K562 (cell line): Measurements from ENCODE around the gene DNAJC6. TPM values are rescaled to one million over a fixed set of nuclear protein-coding genes. Genes with fewer than 3 reads are reported as not detected.

ENCODE experiments used
- ATAC-seq: fragments of 200-7000 bp; cut with Tn5 transposase; 3 replicates; pipeline ENCODE4 v1.9.1; 2020; ENCODE audit warnings: moderate library complexity
- BruUV-seq: library from RNA; stranded (reverse); fragments of 400-500 nt; replicated peaks from 2 replicates; lab custom pipeline; 2021; lab: Mats Ljungman, UMichigan
- CTCF ChIA-PET: fragments of 300-600 bp; formaldehyde crosslinking; extraction: SDS; loops from one replicate; lab custom pipeline; 2021; ENCODE audit warnings: low intra/inter-chr PET ratio; lab: Yijun Ruan, JAX
- POLR2A ChIA-PET: fragments of 300-600, 350-650 bp; sonication (Branson Sonifier 250); formaldehyde crosslinking; extraction: SDS; loops from one replicate; lab custom pipeline; 2021; ENCODE audit warnings: antibody characterized with exemption, inconsistent platforms; lab: Yijun Ruan, JAX
- DNase-seq, 4 experiments: peaks; one replicate each; pipeline versions ENCODE4 v3.0.0 to v3.0.0-alpha.2; 2011 to 2018; ENCODE audit warnings: low spot score in 3 of 4, mixed read lengths in 3 of 4; ENCODE audit errors: extremely low read depth in 1 of 4
- FAIRE-seq: peaks from 2 replicates; lab custom pipeline; 2011; peaks lifted over from hg19 to GRCh38; lab: Jason Lieb, UNC
- H2AFZ ChIP-seq: 2 replicates; pipeline ENCODE4 v1.6.0; 2011; ENCODE audit warnings: low read depth, low read length, control low read depth, inconsistent platforms
- H3K27ac ChIP-seq: fragments of 200-600 bp; 3 replicates; pipeline ENCODE4 v1.8.0; 2011; ENCODE audit warnings: low read depth, mild to moderate bottlenecking, control low read depth, inconsistent platforms, low read length, moderate library complexity, mixed read lengths; ENCODE audit errors: extremely low read depth
- H3K27me3 ChIP-seq, 2 experiments: fragments of 300-600 bp in 1 of 2; 2 replicates in 1 of 2; 3 replicates in 1 of 2; pipeline versions ENCODE4 v1.6.0 to v1.8.0; 2011; ENCODE audit warnings: inconsistent platforms in 2 of 2, low read length in 2 of 2, mild to moderate bottlenecking in 1 of 2, mixed read lengths in 1 of 2, moderate library complexity in 1 of 2; ENCODE audit not compliant: control insufficient read depth in 2 of 2, insufficient read depth in 2 of 2
- H3K36me3 ChIP-seq: fragments of 300-600 bp; 3 replicates; pipeline ENCODE4 v1.8.0; 2011; ENCODE audit warnings: mild to moderate bottlenecking, low read length, inconsistent platforms; ENCODE audit not compliant: control insufficient read depth, insufficient read depth
- H3K4me1 ChIP-seq, 2 experiments: fragments of 200-600 bp in 1 of 2; replicated peaks in 1 of 2; 2 replicates in 1 of 2; 3 replicates in 1 of 2; pipeline versions ENCODE4 v1.5.1 to v1.8.0; 2011; ENCODE audit warnings: inconsistent platforms in 2 of 2, low read length in 2 of 2, mild to moderate bottlenecking in 1 of 2, mixed read lengths in 1 of 2, moderate library complexity in 1 of 2; ENCODE audit not compliant: control insufficient read depth in 2 of 2, insufficient read depth in 2 of 2
- H3K4me2 ChIP-seq: 2 replicates; pipeline ENCODE4 v1.6.1; 2011; ENCODE audit warnings: low read length, control low read depth, inconsistent platforms, mixed read lengths; ENCODE audit not compliant: insufficient read depth
- H3K4me3 ChIP-seq: fragments of 200-600 bp; sonication (generic), shearing (Covaris generic); 2 replicates; pipeline ENCODE4 v1.5.1; 2016; ENCODE audit warnings: control low read depth, inconsistent platforms
- H3K79me2 ChIP-seq: fragments of 200-600 bp; 3 replicates; pipeline ENCODE4 v1.8.0; 2011; ENCODE audit warnings: low read length, inconsistent platforms; ENCODE audit not compliant: control insufficient read depth, insufficient read depth
- H3K9ac ChIP-seq, 2 experiments: 2 replicates each; pipeline versions ENCODE4 v1.6.0 to v1.6.1; 2011; ENCODE audit warnings: low read depth in 2 of 2, low read length in 2 of 2, control low read depth in 1 of 2, inconsistent platforms in 1 of 2, mild to moderate bottlenecking in 1 of 2, mixed read lengths in 1 of 2; ENCODE audit not compliant: insufficient read depth in 1 of 2
- H3K9me1 ChIP-seq: one replicate; pipeline ENCODE4 v1.6.0; 2011; ENCODE audit warnings: inconsistent platforms, mild to moderate bottlenecking, low read length, moderate library complexity; ENCODE audit not compliant: control insufficient read depth, insufficient read depth
- H3K9me3 ChIP-seq: replicated peaks from 2 replicates; pipeline ENCODE4 v1.5.1; 2011; ENCODE audit warnings: low read depth, low read length, inconsistent platforms; ENCODE audit not compliant: control insufficient read depth, insufficient read depth
- H4K20me1 ChIP-seq: replicated peaks from 2 replicates; pipeline ENCODE4 v1.6.1; 2011; ENCODE audit warnings: low read length, inconsistent platforms, mixed read lengths; ENCODE audit not compliant: control insufficient read depth, insufficient read depth
- ATF6 ChIP-seq: sonication (generic); formaldehyde crosslinking; IDR thresholded peaks from 2 replicates; pipeline ENCODE4 v1.4.0; 2020; ENCODE audit warnings: mild to moderate bottlenecking, missing genetic modification reagents
- C11orf30 ChIP-seq: fragments of 450-650 bp; IDR thresholded peaks from 2 replicates; pipeline ENCODE4 v1.6.1; 2016; ENCODE audit warnings: low read depth, mild to moderate bottlenecking
- MAFF ChIP-seq: IDR thresholded peaks from 2 replicates; pipeline ENCODE4 v1.6.1; 2012; ENCODE audit warnings: low read length, improper control_type of control experiment
- MAFG ChIP-seq: fragments of 450-650 bp; conservative IDR thresholded peaks from 2 replicates; pipeline ENCODE4 v1.6.1; 2016; ENCODE audit warnings: missing genetic modification characterization, missing compliant biosample characterization
- MAFK ChIP-seq: IDR thresholded peaks from 2 replicates; pipeline ENCODE4 v1.6.1; 2011; ENCODE audit warnings: low read length, improper control_type of control experiment
- NFE2 ChIP-seq: IDR thresholded peaks from 2 replicates; pipeline ENCODE4 v1.6.1; 2014; ENCODE audit warnings: antibody characterized with exemption, low read depth
- NFE2L1 ChIP-seq: fragments of 450-650 bp; IDR thresholded peaks from 2 replicates; pipeline ENCODE4 v1.6.1; 2016; ENCODE audit warnings: missing genetic modification characterization, low read depth, mild to moderate bottlenecking, missing compliant biosample characterization, moderate library complexity, borderline replicate concordance
- POLR3G ChIP-seq: IDR thresholded peaks from 2 replicates; pipeline ENCODE4 v1.6.1; 2011; ENCODE audit not compliant: insufficient read length, insufficient replicate concordance; ENCODE audit errors: extremely low read depth
- RBM22 ChIP-seq: fragments of 200-400 bp; formaldehyde crosslinking; IDR thresholded peaks from 2 replicates; pipeline ENCODE4 v1.6.1; 2018; ENCODE audit warnings: low read length, low read depth; ENCODE audit not compliant: poor library complexity, severe bottlenecking
- ZNF316 ChIP-seq: fragments of 450-650 bp; IDR thresholded peaks from 2 replicates; pipeline ENCODE4 v1.6.1; 2016
- ZNF384 ChIP-seq: IDR thresholded peaks from 2 replicates; pipeline ENCODE4 v1.6.1; 2012; ENCODE audit warnings: low read depth, low read length, improper control_type of control experiment
- WGBS: fragments of 100-300 bp; shearing (Covaris generic); methylation state at CpG from one replicate; pipeline ENCODE4 v1.1.6; 2016; ENCODE audit warnings: low coverage, mixed read lengths; ENCODE audit not compliant: insufficient coverage; ENCODE audit errors: missing lambda C conversion rate; 5-methylcytosine and 5-hydroxymethylcytosine counted together
- in situ Hi-C: fragments of 300-500 bp; cut with MboI; formaldehyde crosslinking; loops from 4 replicates; pipeline ENCODE4 v1.15.0; 2018; ENCODE audit warnings: inconsistent platforms, mixed read lengths
- intact Hi-C: fragments of 100-400 bp; cut with micrococcal nuclease; formaldehyde crosslinking; loops from 2 replicates; pipeline ENCODE4 v1.14.2; 2022
- polyA plus RNA-seq, 8 experiments: library from polyadenylated mRNA; depleted of rRNA in 4 of 8; stranded (reverse) in 5 of 8; unstranded in 3 of 8; fragments of >200 nt; fragmentation: Nextera tagmentation in 2 of 8; fragmentation: Illumina TruSeq in 1 of 8; extraction: Ambion mirVana in 2 of 8; extraction: Trizol in 1 of 8; gene quantifications; 2 replicates each; pipeline versions ENCODE4 v1.2.1 to v1.2.3, GENCODE V29; 2011 to 2014; ENCODE audit warnings: inconsistent platforms in 1 of 8, missing spikeins in 1 of 8
- total RNA-seq, 7 experiments: library from RNA; depleted of rRNA in 6 of 7; stranded (reverse); fragments of >200 nt in 6 of 7; fragmentation: Illumina TruSeq in 2 of 7; extraction: Trizol in 2 of 7; gene quantifications; 2 replicates each; pipeline versions ENCODE4 v1.2.1 to v1.2.3, GENCODE V29; 2011 to 2021; ENCODE audit warnings: low replicate concordance in 1 of 7
- TF ChIP-seq, protein P1 (sequence below): sonication (generic); formaldehyde crosslinking; IDR thresholded peaks from 2 replicates; pipeline ENCODE4 v1.8.1; 2023; ENCODE audit warnings: mild to moderate bottlenecking, missing genetic modification reagents

Gene DNAJC6
- total and polyA plus RNA-seq, 9 of the 15 experiments (the other 6 are each of a cell fraction or from before 2014, with no cell fraction given), result 6.7 to 78.7 (median 28.0) TPM

DNA sequence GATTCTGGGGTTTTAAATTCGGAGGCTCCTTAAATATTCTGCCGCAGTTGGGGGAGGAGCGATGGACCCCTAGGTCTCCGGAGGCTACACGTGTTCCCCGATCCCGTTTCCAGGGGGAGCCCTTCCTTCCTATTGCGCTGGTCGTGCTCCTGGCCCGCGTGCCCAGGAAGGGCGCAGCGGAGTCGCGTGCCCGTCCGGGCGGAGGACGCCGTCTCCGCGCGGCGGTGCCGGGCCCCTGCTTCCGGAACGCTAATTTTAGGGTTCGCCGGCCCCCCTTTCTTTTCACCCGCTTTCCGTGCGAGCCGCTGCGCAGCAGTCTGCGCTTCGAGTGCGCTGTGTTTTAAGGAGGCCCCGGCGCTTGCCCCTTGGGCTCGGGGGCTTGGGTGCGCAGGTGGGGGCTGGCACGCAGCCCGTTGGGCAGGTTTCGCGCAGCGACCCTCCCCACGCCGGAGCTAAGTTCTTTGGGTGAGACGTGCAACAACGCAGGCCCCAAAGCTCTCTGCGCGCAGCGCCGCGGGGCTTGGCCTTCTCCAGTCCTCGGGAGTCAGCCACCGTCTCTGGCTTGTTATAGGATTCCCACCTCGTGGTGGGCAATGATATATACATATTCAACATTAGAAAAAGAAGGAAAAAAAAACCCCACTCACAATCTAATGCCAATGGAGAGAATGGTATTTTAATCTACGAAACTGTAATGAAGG lies 43.5 kb upstream of the DNAJC6 start (continued):
- peak; percentile 79 for TF ChIP-seq RBM22
- TF ChIP-seq, protein P1, sequence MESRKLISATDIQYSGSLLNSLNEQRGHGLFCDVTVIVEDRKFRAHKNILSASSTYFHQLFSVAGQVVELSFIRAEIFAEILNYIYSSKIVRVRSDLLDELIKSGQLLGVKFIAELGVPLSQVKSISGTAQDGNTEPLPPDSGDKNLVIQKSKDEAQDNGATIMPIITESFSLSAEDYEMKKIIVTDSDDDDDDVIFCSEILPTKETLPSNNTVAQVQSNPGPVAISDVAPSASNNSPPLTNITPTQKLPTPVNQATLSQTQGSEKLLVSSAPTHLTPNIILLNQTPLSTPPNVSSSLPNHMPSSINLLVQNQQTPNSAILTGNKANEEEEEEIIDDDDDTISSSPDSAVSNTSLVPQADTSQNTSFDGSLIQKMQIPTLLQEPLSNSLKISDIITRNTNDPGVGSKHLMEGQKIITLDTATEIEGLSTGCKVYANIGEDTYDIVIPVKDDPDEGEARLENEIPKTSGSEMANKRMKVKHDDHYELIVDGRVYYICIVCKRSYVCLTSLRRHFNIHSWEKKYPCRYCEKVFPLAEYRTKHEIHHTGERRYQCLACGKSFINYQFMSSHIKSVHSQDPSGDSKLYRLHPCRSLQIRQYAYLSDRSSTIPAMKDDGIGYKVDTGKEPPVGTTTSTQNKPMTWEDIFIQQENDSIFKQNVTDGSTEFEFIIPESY (CRISPR knock-in tag), result peak; percentile 84

DNA sequence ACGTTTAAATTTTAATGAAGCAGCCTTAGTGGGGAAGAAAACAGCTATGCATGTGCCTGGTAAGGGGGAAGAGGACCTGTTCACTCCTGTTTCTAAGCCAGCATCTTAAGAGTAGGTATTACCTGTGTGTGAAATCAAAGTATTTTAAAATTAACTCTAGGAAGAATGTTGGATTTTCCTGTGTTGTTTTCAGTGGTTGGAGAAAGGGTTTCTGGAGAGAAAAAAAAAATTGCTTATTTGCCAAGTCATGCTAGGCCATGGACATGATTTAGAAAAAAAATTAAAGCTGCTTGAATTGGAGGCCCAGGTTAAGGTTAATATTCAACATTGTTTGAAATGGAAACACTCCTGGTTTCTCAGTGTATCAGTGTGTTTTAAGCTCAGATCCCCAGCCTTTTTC lies 42.9 kb upstream of the DNAJC6 start:
- Histone ChIP-seq H3K9ac (no peak overlapping the region), H3K79me2 (peaks cover 98% of the 10 kb centered on the region), H3K9me1 (no peaks in the 10 kb centered on the region), H3K4me1 (peaks cover 7 to 11% of the 10 kb centered on the region in 2 experiments; a peak in 4 of 5 replicates), H3K36me3 (peaks cover 40% of the 10 kb centered on the region), H2AFZ (no peak overlapping the region), H3K27ac (peak overlapping the region; percentile 53; the same call in 2 of the 3 replicates), H3K4me2 (no peak overlapping the region; the same call in 1 of the 2 replicates), H3K27me3 (no peaks in the 10 kb centered on the region), H3K9me3 (no peaks in the 10 kb centered on the region), H3K4me3 (no peak overlapping the region), H4K20me1 (0 out of 2 replicates have a peak, but pooled peaks cover 6% of the 10 kb centered on the region)
- DNase-seq (no peak), FAIRE-seq (no peak), ATAC-seq (no peak)
- ChIA-PET POLR2A (interaction anchor here (0.6 to 2.9 kb wide), 8 partner anchors 10 to 50 kb away, joined by 3 to 8 read pairs (median 4); no protein-coding TSS in a partner anchor), CTCF (no interaction called here)
- intact Hi-C loops, result no loop called here
- no TSS peak for BruUV-seq
- in situ Hi-C loops, result no loop called here
- TF ChIP-seq MAFG (tag) (peak; percentile 84), NFE2 (peak; percentile 77), C11orf30 (peak; percentile 49; the same call in 1 of the 2 replicates), MAFF (peak; percentile 43; the same call in 1 of the 2 replicates), POLR3G (no peak), ATF6 (CRISPR knock-in tag) (no peak), MAFK (peak; percentile 39; the same call in 1 of the 2 replicates), ZNF384 (peak; percentile 51; the same call in 1 of the 2 replicates), ZNF316 (peak; percentile 81), NFE2L1 (peak; percentile 63)
- TF ChIP-seq, all 486 proteins: peak for 8
- WGBS, result 8% methylated on average over 1 of the region's 1 CpG
